ENCODE measurements around the gene DGKE.

DNA sequence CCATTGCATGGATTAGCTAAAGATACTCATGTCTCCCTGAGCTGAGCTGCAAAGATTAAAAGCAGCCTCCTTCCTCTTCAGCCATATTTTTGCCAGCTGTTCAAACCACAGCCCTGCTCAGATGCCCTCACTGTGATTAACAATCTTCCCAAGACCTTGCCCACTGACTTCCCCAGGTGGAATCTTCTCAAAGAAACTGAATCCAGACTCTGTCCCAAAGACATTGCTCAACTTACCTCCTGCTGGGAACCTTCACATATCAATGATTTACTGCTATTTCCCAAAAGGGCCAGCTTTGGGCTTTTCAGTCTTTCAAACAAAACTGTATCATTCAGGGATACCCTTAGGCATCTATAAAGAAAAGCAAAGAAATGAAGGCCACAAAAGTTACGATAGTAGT, 9.4 kb upstream of the DGKE start:
- TF ChIP-seq EZH2phosphoT487 (IDR thresholded peaks at IDR 0.05; ENCODE audit: low read length) (no peak), EZH2 (optimal IDR thresholded peaks at IDR 0.05; ENCODE audit: low read depth, low read length) (no peak)
- TF ChIP-seq, protein P1, sequence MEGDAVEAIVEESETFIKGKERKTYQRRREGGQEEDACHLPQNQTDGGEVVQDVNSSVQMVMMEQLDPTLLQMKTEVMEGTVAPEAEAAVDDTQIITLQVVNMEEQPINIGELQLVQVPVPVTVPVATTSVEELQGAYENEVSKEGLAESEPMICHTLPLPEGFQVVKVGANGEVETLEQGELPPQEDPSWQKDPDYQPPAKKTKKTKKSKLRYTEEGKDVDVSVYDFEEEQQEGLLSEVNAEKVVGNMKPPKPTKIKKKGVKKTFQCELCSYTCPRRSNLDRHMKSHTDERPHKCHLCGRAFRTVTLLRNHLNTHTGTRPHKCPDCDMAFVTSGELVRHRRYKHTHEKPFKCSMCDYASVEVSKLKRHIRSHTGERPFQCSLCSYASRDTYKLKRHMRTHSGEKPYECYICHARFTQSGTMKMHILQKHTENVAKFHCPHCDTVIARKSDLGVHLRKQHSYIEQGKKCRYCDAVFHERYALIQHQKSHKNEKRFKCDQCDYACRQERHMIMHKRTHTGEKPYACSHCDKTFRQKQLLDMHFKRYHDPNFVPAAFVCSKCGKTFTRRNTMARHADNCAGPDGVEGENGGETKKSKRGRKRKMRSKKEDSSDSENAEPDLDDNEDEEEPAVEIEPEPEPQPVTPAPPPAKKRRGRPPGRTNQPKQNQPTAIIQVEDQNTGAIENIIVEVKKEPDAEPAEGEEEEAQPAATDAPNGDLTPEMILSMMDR (IDR thresholded peaks at IDR 0.05; ENCODE audit: low read length), result no peak

All from MM.1S (cell line).